LNCaP clone FGC (cell line): ENCODE data around the gene STK11.

Experiments
- DNase-seq: peaks from one replicate; pipeline ENCODE4 v3.0.0-alpha.2; 2011; ENCODE audit warnings: low read depth
- H3K4me3 ChIP-seq: 2 replicates; pipeline ENCODE4 v1.5.1; 2011; ENCODE audit warnings: mild to moderate bottlenecking, low read depth, low read length, control low read depth
- TF ChIP-seq, protein P1 (sequence below): IDR thresholded peaks from 2 replicates; pipeline ENCODE4 v1.5.1; 2012; ENCODE audit warnings: mild to moderate bottlenecking; ENCODE audit not compliant: control insufficient read depth, insufficient read depth; ENCODE audit errors: extremely low read depth

STK11 gene

GRCh38 chr19:1259876-1260748 is 54.5 kb downstream of the STK11 start:
- TF ChIP-seq, protein P1, sequence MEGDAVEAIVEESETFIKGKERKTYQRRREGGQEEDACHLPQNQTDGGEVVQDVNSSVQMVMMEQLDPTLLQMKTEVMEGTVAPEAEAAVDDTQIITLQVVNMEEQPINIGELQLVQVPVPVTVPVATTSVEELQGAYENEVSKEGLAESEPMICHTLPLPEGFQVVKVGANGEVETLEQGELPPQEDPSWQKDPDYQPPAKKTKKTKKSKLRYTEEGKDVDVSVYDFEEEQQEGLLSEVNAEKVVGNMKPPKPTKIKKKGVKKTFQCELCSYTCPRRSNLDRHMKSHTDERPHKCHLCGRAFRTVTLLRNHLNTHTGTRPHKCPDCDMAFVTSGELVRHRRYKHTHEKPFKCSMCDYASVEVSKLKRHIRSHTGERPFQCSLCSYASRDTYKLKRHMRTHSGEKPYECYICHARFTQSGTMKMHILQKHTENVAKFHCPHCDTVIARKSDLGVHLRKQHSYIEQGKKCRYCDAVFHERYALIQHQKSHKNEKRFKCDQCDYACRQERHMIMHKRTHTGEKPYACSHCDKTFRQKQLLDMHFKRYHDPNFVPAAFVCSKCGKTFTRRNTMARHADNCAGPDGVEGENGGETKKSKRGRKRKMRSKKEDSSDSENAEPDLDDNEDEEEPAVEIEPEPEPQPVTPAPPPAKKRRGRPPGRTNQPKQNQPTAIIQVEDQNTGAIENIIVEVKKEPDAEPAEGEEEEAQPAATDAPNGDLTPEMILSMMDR: no peak
- no peak for DNase-seq

DNA sequence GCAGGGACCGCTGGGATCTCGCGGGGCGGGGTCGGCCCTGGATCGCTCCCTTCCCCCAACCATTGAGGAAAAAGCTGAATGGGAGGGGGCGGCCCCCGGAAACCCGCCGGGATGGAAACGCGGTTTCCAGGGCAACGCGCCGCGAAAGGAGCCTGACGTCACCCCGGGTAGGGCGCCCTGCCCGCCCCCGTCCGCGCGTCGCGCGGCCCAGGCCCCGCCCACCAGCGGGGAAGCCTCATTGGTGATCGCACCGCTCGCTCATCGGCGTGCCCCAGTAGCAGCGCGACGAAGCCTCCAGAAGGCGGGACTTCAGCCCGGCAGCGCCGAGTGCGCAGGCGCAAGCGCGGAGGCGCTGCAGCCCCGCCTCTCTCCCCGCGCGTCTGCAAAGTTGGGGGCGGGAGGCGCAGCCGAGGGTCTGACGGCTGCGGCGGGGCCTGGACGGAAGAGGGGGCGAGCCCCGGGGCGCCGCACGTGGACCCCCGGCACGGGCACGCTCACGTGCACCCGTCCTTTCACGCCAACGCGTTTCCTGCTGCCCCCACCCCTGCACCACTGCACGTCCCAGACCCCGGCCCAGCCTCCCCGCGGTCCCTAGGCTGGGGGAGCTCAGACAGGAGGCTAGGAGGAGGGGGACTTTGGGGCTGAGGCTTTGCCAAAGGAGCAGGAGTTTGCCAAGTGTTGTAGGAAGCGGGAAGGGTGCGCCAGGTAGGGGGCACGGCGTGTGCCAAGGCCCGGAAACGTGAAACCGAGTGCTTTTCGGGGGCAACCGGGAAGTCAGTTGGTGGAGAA is 55.4 kb downstream of the STK11 start:
- DNase-seq: peak; percentile 73
- H3K4me3 ChIP-seq: peak overlapping the region; percentile 73
- TF ChIP-seq, protein P1: no peak

More at GRCh38 chr19:1259876-1260748, 54.5 kb downstream of the STK11 start:
- H3K4me3 ChIP-seq: peak overlapping the region; percentile 25

GRCh38 chr19:1261538-1261797 is 55.9 kb downstream of the STK11 start:
- TF ChIP-seq, protein P1: 0 out of 2 replicates have a peak, but pooled peaks have one; percentile 22
- H3K4me3 ChIP-seq: peak overlapping the region; percentile 73
- no peak for DNase-seq

GRCh38 chr19:1261798-1262622 is 56.4 kb downstream of the STK11 start:
- TF ChIP-seq, protein P1: no peak
- peak; percentile 97 for DNase-seq
- H3K4me3 ChIP-seq: peak overlapping the region; percentile 73

GRCh38 chr19:1262623-1263123 is 57.1 kb downstream of the STK11 start:
- H3K4me3 ChIP-seq: peak overlapping the region; percentile 73
- TF ChIP-seq, protein P1: no peak
- no peak for DNase-seq

- H3K4me3 ChIP-seq: no peak overlapping the region
- TF ChIP-seq, protein P1: no peak
- DNase-seq: no peak
These were observed 57.6 kb downstream of the STK11 start for GRCh38 chr19:1263188-1263587.
